Peyer's patch (tissue), 4 donors: ENCODE results near the gene GP1BB. TPM values are rescaled to one million over a fixed set of nuclear protein-coding genes. Genes with fewer than 3 reads are reported as not detected.
"Not testable (repeated sequence)": the region's sequence is repeated elsewhere in the genome, so short reads cannot be mapped to it uniquely, and the experiment has no call there.

ENCODE experiments used
- DNase-seq, 3 donors: peaks; one replicate each; pipeline ENCODE4 v3.0.0-alpha.2; 2017 to 2019
- H3K27ac ChIP-seq, 4 donors: fragments of 200-600 bp; sonication (generic); one replicate each; pipeline ENCODE4 v1.5.1; 2016 to 2019
- H3K27me3 ChIP-seq, 2 donors: fragments of 200-600 bp; sonication (generic); one replicate each; pipeline ENCODE4 v1.5.1; 2019
- H3K36me3 ChIP-seq, 3 donors: fragments of 200-600 bp; sonication (generic); one replicate each; pipeline ENCODE4 v1.5.1; 2016 to 2019
- H3K4me1 ChIP-seq, 4 donors: fragments of 200-600 bp; sonication (generic); one replicate each; pipeline ENCODE4 v1.5.1; 2016 to 2019
- H3K4me3 ChIP-seq, 4 donors: fragments of 200-600 bp; sonication (generic); 1 replicate in 3 of 4; 2 replicates in 1 of 4; pipeline ENCODE4 v1.5.1; 2016 to 2019; ENCODE audit warnings: mild to moderate bottlenecking in 1 of 4
- H3K9me3 ChIP-seq, 4 donors: fragments of 200-600 bp; sonication (generic); one replicate each; pipeline ENCODE4 v1.5.1; 2016 to 2019; ENCODE audit warnings: mild to moderate bottlenecking in 1 of 4
- CTCF ChIP-seq, 6 experiments: fragments of 450-650 bp in 4 of 6; fragments of 200-600 bp in 2 of 6; sonication (generic) in 1 of 6; IDR thresholded peaks; one replicate each; pipeline ENCODE4 v1.5.1; 2017 to 2019; ENCODE audit warnings: antibody characterized with exemption in 6 of 6, mild to moderate bottlenecking in 3 of 6, moderate library complexity in 1 of 6
- POLR2A ChIP-seq, 2 donors: fragments of 450-650 bp; IDR thresholded peaks; one replicate each; pipeline ENCODE4 v1.5.1; 2017; ENCODE audit warnings: antibody characterized with exemption in 2 of 2, mild to moderate bottlenecking in 2 of 2, moderate library complexity in 2 of 2
- total RNA-seq, 4 donors: library from RNA; depleted of rRNA; stranded (reverse); fragments of >200 nt; gene quantifications; one replicate each; pipeline ENCODE4 v1.1.0, GENCODE V29; 2016

The GP1BB gene
- total RNA-seq, 4 donors from 2014 or later, result 1.1 to 9.1 (median 2.0) TPM

GRCh38 chr22:19696504-19697276 is 26.6 kb upstream of the GP1BB start:
- no peak overlapping the region for H3K27ac ChIP-seq
- no peak for TF ChIP-seq POLR2A (IDR thresholded peaks at IDR 0.05)
- TF ChIP-seq CTCF (IDR thresholded peaks at IDR 0.05), result no peak
- H3K4me1 ChIP-seq, result no peaks in the 10 kb centered on the region
- no peak for DNase-seq
- H3K4me3 ChIP-seq, result no peak overlapping the region
- no peaks in the 10 kb centered on the region for H3K36me3 ChIP-seq
- H3K27me3 ChIP-seq, result no peaks in the 10 kb centered on the region
- no peaks in the 10 kb centered on the region for H3K9me3 ChIP-seq

GRCh38 chr22:19697871-19698270 is 25.5 kb upstream of the GP1BB start:
- not testable (repeated sequence) for H3K9me3 ChIP-seq, DNase-seq, H3K4me3 ChIP-seq, H3K27me3 ChIP-seq, H3K36me3 ChIP-seq, H3K27ac ChIP-seq, H3K4me1 ChIP-seq

- Histone ChIP-seq H3K27me3 (no peaks in the 10 kb centered on the region), H3K9me3 (no peaks in the 10 kb centered on the region), H3K36me3 (no peaks in the 10 kb centered on the region), H3K4me3 (no peak overlapping the region), H3K27ac (no peak overlapping the region), H3K4me1 (no peaks in the 10 kb centered on the region)
- TF ChIP-seq CTCF (IDR thresholded peaks at IDR 0.05) (no peak), POLR2A (IDR thresholded peaks at IDR 0.05) (no peak)
- peak in 1 of 3 donors; percentile 18 for DNase-seq
These were observed 22.4 kb upstream of the GP1BB start for GRCh38 chr22:19700790-19701419.

- Histone ChIP-seq H3K4me1 (no peaks in the 10 kb centered on the region), H3K27ac (no peak overlapping the region), H3K27me3 (no peaks in the 10 kb centered on the region), H3K36me3 (no peaks in the 10 kb centered on the region), H3K4me3 (no peak overlapping the region), H3K9me3 (no peaks in the 10 kb centered on the region)
- TF ChIP-seq CTCF (IDR thresholded peaks at IDR 0.05) (no peak), POLR2A (IDR thresholded peaks at IDR 0.05) (no peak)
- no peak for DNase-seq
These were observed 21.8 kb upstream of the GP1BB start for GRCh38 chr22:19701420-19702145.

GRCh38 chr22:19703869-19704268 is 19.5 kb upstream of the GP1BB start:
- Histone ChIP-seq H3K36me3 (no peaks in the 10 kb centered on the region), H3K4me1 (no peaks in the 10 kb centered on the region), H3K27ac (no peak overlapping the region), H3K4me3 (no peak overlapping the region), H3K27me3 (no peaks in the 10 kb centered on the region), H3K9me3 (no peaks in the 10 kb centered on the region)
- DNase-seq, result peak in 2 of 3 donors; percentile 46 to 56
- TF ChIP-seq POLR2A (IDR thresholded peaks at IDR 0.05), result no peak
- TF ChIP-seq CTCF (IDR thresholded peaks at IDR 0.05), result no peak
